GM06990 (cell line): ENCODE data around the gene ZNF410.
"Not testable (repeated sequence)": the region's sequence is repeated elsewhere in the genome, so short reads cannot be mapped to it uniquely, and the experiment has no call there.

ENCODE experiments used
- DNase-seq: peaks from one replicate; pipeline ENCODE4 v3.0.0-alpha.2; 2011; ENCODE audit not compliant: insufficient read length; ENCODE audit errors: extremely low read depth
- H3K27me3 ChIP-seq: replicated peaks from 2 replicates; pipeline ENCODE4 v1.6.0; 2011; ENCODE audit warnings: low read length; ENCODE audit not compliant: control insufficient read depth, insufficient read depth
- H3K36me3 ChIP-seq: 2 replicates; pipeline ENCODE4 v1.5.1; 2011; ENCODE audit warnings: low read length; ENCODE audit not compliant: control insufficient read depth, insufficient read depth
- H3K4me3 ChIP-seq: replicated peaks from 2 replicates; pipeline ENCODE4 v1.5.1; 2011; ENCODE audit warnings: low read depth, mild to moderate bottlenecking, control low read depth, low read length
- TF ChIP-seq, protein P1 (sequence below): IDR thresholded peaks from 2 replicates; pipeline ENCODE4 v1.5.1; 2011; ENCODE audit warnings: low read length, control low read depth, mild to moderate bottlenecking, inconsistent platforms; ENCODE audit not compliant: insufficient read depth, poor library complexity, severe bottlenecking

Gene ZNF410

DNA sequence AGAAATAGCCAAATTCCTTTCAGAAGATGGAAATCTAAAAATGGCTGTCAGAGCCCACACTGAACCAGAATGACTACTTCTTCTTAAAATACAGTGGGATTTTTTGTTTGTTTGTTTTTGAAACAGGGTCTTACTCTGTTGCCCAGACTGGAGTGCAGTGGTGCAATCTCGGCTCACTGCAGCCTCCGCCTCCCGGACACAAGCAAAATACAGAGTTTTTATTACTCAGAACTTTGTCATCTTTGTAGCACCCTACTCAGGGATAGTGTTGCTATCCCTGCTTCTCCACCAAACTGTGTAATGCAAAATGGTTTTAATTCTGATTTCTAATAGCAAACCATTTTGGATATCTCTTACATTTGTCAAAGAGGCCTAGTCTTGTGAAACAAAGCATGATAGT, 16.4 kb downstream of the ZNF410 start:
- peaks cover 14% of the 10 kb centered on the region for H3K36me3 ChIP-seq
- no peak for DNase-seq

DNA sequence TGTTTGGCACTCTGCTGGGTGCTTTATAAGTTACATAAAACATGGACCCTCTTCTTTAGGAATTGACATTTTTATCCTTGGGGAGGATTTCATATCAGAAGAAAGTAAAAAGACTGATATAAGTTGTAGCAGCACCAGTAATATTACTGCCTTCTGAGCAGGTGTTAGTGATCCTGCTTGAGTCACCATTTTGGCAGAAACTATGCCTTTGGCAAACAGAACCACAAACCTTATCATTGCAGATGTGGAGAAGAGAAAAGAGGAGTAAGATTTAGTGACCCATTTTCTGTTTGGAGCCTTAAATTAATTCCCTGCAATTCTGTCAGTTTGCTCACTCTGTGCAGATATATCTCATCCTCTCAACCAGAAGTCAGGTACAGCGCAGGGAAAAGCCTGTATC, 23.0 kb downstream of the ZNF410 start:
- Histone ChIP-seq H3K36me3 (peaks cover 10% of the 10 kb centered on the region), H3K27me3 (no peaks in the 10 kb centered on the region), H3K4me3 (no peak overlapping the region)
- TF ChIP-seq, protein P1, sequence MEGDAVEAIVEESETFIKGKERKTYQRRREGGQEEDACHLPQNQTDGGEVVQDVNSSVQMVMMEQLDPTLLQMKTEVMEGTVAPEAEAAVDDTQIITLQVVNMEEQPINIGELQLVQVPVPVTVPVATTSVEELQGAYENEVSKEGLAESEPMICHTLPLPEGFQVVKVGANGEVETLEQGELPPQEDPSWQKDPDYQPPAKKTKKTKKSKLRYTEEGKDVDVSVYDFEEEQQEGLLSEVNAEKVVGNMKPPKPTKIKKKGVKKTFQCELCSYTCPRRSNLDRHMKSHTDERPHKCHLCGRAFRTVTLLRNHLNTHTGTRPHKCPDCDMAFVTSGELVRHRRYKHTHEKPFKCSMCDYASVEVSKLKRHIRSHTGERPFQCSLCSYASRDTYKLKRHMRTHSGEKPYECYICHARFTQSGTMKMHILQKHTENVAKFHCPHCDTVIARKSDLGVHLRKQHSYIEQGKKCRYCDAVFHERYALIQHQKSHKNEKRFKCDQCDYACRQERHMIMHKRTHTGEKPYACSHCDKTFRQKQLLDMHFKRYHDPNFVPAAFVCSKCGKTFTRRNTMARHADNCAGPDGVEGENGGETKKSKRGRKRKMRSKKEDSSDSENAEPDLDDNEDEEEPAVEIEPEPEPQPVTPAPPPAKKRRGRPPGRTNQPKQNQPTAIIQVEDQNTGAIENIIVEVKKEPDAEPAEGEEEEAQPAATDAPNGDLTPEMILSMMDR = no peak
- no peak for DNase-seq

More for the DNA sequence above, 16.4 kb downstream of the ZNF410 start:
- Histone ChIP-seq H3K4me3 (no peak overlapping the region), H3K27me3 (no peaks in the 10 kb centered on the region)
- TF ChIP-seq, protein P1 = no peak

DNA sequence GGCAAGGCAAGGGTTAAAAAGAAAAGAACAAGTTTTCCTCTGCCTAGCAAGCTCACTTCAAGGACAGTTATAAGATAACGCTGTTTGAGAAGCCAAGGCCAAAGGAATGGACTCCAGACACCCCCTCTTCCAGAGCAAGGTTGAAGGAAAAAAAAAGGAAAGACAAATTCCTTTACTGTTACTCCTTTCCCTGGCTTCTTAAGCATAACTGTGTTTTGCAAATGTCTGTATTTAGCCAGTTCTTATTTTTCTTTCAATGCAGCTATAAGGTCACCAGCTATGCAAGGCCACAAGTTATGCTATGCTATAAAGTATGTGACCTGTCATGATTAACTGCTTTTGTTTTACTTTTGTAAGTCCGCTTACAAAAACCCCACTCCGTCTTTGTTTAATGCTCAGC, 26.6 kb downstream of the ZNF410 start:
- Histone ChIP-seq H3K4me3 (no peak overlapping the region), H3K27me3 (no peaks in the 10 kb centered on the region), H3K36me3 (peaks cover 9% of the 10 kb centered on the region)
- no peak for DNase-seq
- TF ChIP-seq, protein P1 = no peak

DNA sequence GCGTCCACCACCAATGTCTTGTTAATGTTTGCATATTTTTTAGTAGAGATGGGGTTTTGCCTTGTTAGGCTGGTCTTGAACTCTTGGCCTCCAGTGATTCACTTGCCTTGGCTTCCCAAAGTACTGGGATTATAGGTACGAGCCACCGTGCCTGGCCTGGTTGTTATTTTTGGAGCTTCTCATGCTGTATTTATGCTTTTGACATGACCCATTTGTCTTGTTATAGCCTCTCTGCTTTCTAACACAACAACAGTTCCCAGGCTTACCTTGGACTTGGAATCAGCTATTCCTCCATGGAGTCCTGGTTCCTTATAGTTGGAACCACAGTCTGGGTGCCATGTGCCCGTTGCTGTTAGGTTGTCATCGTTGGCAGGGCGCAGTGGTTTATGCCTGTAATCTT, 29.7 kb downstream of the ZNF410 start:
- no peak for DNase-seq
- Histone ChIP-seq H3K27me3 (no peaks in the 10 kb centered on the region), H3K36me3 (peaks cover 12% of the 10 kb centered on the region), H3K4me3 (no peak overlapping the region)
- TF ChIP-seq, protein P1 = no peak

DNA sequence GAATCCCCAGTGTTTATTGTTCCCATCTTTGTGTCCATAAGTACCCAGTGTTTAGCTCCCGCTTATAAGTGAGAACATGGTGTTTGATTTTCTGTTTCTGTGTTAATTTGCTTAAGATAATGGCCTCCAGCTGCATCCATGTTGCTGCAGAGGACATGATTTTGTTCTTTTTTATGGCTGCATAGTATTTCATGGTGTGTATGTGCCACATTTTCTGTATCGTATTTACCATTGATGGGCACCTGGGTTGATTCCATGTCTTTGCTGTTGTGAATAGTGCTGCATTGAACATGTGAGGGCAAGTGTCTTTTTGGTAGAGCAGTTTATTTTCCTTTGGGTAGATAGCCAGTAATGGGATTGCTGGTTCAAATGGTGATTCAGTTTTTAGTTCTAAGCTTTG, 32.8 kb downstream of the ZNF410 start:
- not testable (repeated sequence) for H3K27me3 ChIP-seq, H3K4me3 ChIP-seq, DNase-seq
- H3K36me3 ChIP-seq = peaks cover 17% of the 10 kb centered on the region

DNA sequence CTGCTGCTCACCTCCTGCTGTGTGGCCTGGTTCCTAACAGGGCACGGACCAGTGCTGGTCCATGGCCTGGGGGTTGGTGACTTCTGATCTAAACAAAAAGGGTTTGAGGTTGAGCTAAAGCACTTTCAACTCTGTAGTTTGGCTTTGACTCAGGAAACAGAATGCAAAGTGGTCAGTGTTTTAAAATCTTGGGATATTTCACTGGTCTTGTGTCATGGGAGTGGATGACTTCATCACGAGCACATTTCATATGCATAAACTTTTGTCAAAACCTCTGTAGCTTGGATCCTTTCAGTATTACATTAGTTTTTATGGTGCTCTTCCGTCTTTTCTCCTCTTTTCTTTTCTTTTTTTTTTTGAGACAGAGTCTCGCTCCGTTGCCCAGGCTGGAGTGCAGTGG, 37.7 kb downstream of the ZNF410 start:
- TF ChIP-seq, protein P1 = no peak
- Histone ChIP-seq H3K4me3 (no peak overlapping the region), H3K27me3 (no peaks in the 10 kb centered on the region), H3K36me3 (peaks cover 21% of the 10 kb centered on the region)
- DNase-seq = no peak
